Frontal cortex (tissue), 4 donors: ENCODE results near the gene RUSC1. TPM values are rescaled to one million over a fixed set of nuclear protein-coding genes. Genes with fewer than 3 reads are reported as not detected.
"Not testable (repeated sequence)": the region's sequence is repeated elsewhere in the genome, so short reads cannot be mapped to it uniquely, and the experiment has no call there.

Experiments used
- DNase-seq, 2 donors: peaks; one replicate each; pipeline ENCODE4 v3.0.0; 2012; ENCODE audit warnings: low spot score in 2 of 2
- FAIRE-seq: peaks from 2 replicates; lab custom pipeline; 2012; peaks lifted over from hg19 to GRCh38; lab: Jason Lieb, UNC
- total RNA-seq: library from RNA; depleted of rRNA; stranded (reverse); fragments of >200 nt; gene quantifications from one replicate; pipeline ENCODE4 v1.2.3, GENCODE V29; 2014
- donor health status: control.
- donor health status: control.
- donor health status: control.

RUSC1 gene
- total RNA-seq, 1 donor from 2014 or later, result 44.8 TPM

DNA sequence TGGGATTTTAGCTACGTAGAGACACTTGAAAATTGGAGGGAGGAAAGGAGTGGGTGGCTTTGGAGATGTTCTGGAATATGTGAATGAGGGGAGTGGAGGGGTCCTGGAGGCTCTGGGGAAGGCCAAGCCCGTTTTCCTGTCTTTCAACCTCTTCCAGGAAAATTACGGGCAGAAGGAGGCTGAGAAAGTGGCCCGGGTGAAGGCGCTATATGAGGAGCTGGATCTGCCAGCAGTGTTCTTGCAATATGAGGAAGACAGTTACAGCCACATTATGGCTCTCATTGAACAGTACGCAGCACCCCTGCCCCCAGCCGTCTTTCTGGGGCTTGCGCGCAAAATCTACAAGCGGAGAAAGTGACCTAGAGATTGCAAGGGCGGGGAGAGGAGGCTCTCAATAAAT lies 442 bp upstream of the RUSC1 start:
- DNase-seq (no peak), FAIRE-seq (no peak)

DNA sequence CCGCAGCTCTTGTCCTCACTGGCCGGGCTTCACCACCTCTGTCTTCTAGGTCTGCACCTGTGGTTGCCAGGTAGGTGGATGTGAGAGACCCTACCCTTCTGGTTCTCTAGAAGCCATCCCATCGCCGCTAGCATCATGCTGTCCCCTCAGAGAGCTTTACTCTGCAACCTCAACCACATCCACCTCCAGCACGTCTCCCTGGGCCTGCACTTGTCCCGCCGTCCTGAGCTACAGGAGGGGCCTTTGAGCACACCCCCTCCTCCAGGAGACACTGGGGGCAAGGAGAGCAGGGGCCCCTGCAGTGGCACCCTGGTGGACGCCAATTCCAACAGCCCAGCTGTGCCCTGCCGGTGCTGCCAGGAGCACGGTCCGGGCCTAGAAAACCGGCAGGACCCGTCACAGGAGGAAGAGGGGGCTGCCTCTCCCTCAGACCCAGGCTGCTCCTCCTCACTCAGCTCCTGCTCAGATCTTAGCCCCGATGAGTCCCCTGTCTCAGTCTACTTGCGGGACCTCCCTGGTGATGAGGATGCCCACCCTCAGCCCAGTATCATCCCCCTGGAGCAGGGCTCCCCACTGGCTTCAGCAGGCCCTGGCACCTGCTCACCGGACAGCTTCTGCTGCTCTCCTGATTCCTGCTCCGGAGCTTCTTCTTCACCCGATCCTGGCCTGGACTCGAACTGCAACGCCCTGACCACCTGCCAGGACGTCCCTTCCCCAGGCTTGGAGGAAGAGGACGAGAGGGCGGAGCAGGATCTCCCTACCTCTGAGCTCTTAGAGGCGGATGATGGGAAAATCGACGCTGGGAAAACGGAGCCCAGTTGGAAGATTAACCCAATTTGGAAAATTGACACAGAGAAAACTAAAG lies 1.2 kb downstream of the RUSC1 start:
- no peak for FAIRE-seq
- DNase-seq, result no peak

DNA sequence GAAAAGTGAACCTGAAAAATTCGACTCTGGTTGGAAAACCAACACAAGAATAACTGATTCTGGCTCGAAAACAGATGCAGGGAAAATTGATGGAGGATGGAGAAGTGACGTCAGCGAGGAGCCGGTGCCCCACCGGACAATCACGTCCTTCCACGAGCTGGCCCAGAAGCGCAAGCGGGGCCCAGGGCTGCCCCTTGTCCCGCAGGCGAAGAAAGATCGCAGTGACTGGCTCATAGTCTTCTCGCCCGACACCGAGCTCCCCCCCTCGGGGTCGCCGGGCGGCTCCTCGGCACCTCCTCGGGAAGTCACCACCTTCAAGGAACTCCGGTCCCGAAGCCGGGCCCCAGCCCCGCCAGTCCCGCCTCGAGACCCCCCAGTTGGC lies 1.9 kb downstream of the RUSC1 start:
- DNase-seq (peak in 1 of 2 donors; percentile 62), FAIRE-seq (no peak)

GRCh38 chr1:155322953-155323728 lies 2.4 kb downstream of the RUSC1 start:
- DNase-seq (peak; percentile 83 to 87), FAIRE-seq (no peak)

DNA sequence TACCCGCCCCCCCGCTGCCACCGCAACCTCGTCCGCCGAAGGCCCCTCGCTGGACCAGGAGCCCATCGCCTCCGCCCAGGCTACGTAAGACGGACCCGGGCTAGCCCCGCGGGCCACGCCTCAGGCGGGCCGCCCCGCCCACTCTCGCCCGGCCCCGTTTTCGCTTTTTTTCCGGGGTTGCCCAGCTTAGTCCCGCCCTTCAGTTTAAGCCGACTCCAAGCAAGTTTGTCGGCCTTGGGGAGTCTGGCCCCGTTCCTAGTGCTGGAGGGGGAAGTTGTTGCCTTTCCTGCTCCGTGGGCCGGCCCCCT lies 3.0 kb downstream of the RUSC1 start:
- DNase-seq (peak; percentile 72 to 82), FAIRE-seq (no peak)

DNA sequence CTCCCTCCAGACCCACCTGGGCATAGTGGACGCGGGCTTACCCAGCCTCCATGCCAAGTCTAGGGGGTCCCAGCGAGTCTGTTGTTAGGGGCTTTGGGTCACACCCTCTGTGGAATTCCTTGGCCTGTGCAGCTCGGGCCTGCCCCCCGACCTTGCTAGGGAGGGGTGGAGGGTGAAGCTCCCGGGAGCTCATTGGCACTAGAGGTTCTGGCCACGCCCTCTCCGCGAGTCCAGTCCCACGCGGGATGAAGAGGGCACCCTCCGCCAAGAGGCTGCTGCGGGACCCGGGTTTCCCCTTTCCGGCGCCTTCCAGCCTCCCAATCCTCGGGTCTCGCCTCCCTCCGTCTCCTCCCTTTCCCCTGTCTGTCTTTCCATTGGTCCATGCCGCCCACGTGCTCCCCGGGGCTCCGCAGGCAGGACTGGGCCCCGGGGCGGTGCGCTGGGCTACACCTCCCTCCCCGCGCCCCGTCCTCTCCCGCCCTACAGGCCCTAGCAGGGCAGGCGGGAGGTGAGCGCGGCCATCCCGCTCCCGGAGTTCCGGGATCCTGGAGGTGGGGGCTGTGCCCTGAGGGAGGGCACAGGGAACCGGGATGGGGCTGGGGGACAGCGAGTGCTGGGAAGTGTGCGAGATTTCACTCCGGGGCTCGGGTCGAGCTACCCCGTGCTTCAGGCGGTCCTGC lies 3.5 kb downstream of the RUSC1 start:
- DNase-seq (peak; percentile 94 to 95), FAIRE-seq (no peak)

DNA sequence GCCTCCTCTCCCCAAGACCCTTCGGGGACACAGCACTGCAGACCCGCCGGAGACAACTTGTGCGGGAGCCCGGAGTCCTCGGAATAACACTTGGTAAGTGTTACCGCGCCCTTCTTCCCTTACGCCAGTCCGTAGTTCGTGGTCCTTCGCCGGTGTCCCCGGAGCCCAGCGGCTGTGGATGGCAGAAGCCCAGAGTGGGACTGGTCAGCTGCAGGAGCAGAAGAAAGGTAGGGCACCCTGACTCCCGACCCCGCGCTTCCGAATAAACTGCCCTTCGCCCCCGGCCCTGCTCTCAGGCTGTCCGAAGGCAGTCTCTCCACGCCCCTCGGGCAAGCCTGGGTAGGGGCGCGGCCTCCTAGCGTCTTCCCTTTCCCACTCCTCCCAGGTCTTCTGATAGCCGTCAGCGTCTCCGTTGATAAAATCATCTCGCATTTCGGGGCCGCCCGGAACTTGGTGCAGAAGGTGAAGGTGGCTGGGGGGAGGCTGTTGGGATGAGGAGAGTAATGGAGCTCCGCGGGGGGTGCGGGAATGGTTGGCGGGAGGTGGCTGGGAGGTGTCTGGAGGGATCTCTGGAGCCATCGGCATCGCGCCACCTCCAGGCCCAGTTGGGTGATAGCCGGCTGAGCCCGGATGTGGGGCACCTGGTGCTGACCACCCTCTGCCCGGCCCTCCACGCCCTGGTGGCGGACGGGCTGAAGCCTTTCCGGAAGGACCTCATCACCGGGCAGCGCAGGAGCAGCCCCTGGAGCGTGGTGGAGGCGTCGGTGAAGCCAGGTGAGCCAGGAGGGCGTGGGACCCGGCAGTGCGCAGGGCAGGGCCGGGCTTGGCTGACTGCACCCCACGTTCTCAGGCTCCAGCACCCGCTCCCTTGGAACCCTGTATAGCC lies 4.3 kb downstream of the RUSC1 start:
- FAIRE-seq (no peak), DNase-seq (peak in 1 of 2 donors; percentile 56)

DNA sequence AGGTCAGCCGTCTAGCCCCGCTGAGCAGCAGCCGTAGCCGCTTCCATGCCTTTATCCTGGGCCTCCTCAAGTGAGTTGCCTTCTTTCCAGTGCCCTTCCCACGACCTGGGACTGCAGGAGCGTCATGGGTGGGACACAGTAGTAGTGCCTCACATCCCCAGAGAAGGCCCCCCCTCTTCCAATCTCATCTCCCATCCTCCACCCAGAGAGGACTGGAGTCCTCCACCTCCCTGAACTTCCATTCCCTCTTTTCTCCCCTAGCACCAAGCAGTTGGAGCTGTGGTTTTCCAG lies 4.9 kb downstream of the RUSC1 start:
- DNase-seq, result no peak
- FAIRE-seq, result no peak

GRCh38 chr1:155326020-155326526 lies 5.4 kb downstream of the RUSC1 start:
- DNase-seq (no peak), FAIRE-seq (no peak)

DNA sequence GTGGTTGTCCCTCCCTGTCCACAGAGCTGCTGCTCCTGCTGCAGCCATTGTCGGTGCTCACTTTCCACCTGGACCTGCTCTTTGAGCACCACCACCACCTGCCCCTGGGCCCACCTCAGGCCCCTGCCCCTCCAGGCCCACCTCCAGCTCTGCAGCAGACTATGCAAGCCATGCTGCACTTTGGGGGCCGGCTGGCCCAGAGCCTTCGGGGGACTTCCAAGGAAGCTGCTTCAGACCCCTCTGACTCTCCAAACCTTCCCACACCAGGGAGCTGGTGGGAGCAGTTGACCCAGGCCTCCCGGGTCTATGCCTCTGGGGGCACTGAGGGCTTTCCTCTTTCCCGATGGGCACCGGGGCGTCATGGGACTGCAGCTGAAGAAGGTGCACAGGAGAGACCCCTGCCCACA lies 5.9 kb downstream of the RUSC1 start:
- no peak for FAIRE-seq
- DNase-seq, result no peak

DNA sequence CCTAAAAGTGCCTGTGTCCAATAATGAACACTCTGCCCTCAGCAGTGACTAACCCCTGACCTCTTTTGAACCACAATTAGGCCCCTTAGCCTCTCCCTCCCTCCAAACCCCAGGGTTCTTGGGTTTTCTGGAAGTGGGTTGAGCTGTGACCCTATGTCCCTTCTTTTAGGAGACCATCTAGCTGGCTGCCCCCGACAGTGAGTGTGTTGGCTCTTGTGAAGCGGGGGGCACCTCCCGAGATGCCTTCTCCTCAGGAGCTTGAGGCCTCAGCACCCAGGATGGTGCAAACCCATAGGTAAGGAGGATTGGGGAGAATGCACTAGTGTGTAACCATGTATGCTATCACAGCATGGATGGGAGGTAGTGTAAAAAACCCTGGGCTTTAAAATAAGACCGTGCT lies 7.3 kb downstream of the RUSC1 start:
- DNase-seq, result no peak
- FAIRE-seq, result no peak

- not testable (repeated sequence) for DNase-seq, FAIRE-seq
Observed at GRCh38 chr1:155328856-155329255, 8.2 kb downstream of the RUSC1 start.

GRCh38 chr1:155329980-155330598 lies 9.4 kb downstream of the RUSC1 start:
- FAIRE-seq (no peak), DNase-seq (no peak)

DNA sequence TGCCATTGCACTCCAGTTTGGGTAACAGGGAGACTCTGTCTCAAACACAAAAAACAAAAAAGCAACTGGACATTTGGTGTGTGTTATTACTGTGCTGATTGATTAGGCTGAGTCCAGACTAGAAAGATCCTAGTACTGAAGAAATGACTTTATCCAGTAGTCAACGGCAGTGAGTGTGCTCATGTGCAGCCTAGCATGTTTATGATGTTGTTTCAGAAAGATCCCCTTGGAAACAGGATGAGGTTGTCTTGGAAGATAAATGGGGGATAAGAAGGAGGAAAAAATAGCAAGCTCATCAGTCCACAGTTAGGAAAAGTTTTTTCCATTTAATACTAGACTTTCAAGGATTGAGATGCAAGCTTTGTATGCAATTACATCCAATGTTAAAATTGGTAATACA lies 14.3 kb downstream of the RUSC1 start:
- no peak for DNase-seq
- no peak for FAIRE-seq

DNA sequence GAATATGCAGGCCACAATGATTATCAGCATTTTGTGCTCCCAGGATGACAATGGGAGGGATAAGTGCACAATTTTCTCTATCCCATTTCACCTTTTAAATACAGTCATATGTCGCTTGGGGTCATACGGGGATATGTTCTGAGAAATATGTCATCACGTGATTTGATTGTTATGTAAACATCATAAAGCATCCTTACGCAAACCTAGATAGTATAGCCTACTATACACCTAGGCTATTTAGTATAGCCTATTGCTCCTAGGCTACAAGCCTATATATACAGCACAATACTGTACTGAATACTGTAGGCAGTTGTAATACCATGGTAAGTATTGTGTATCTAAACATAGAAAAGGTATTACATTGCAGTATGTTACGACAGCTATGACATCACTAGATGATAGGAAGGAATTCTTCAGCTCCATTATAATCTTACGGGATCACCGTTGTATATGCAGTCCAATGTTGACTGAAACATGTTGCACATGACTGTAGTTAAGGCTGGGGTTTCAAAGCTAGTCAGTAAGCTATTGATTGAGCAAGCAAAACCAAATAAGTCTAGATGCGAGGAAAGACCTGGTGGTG lies 18.9 kb downstream of the RUSC1 start:
- DNase-seq (no peak), FAIRE-seq (no peak)

DNA sequence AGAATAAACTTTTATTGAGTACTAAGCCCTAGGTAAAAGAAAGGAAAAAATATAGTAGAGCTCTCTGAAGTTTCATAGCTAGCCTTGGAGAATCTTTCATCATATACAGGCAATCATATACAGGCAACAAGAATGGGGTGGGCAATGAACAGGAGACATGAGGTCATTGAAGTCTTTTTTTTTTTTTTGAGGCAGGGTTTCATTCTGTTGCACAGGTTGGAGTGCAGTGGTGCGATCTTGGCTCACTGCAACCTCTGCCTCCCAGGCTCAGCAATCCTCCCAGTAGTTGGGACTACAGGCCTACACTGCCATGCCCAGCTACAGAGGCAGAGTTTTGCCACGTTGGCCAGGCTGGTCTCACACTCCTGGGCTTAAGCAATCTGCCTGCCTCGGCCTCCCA lies 22.1 kb downstream of the RUSC1 start:
- no peak for DNase-seq
- FAIRE-seq, result no peak

GRCh38 chr1:155352631-155353030 lies 31.9 kb downstream of the RUSC1 start:
- FAIRE-seq (no peak), DNase-seq (no peak)

DNA sequence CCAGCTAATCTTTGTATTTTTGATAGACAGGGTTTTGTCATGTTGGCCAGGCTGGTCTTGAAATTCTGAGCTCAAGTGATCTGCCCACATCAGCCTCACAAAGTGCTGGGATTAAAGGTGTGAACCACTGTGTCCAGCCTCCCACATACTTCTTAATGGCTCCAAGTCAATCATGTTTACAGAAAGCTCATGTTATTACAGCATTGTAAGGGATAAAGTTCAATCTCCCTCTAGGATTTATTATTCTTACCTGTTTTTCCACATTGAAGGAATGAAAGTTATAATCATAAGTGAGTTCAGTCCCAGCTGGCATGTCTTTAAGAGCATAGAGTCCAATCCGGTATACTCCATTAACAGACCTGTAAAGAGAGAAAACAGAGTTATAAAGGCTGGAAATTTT lies 39.4 kb downstream of the RUSC1 start:
- DNase-seq (no peak), FAIRE-seq (no peak)

- FAIRE-seq (no peak), DNase-seq (no peak)
Observed at GRCh38 chr1:155379180-155379579, 58.5 kb downstream of the RUSC1 start.
